Activated T-helper 1 cell treated with anti-CD3 and anti-CD28 coated beads, Interleukin-12 subunit alpha, Interleukin-12 subunit beta, Interleukin-2, Interleukin-4 antibody, amounts not matched to agents 30 ng/mL and 10 ng/mL and 1 ng/mL, durations not matched to agents 14 hours and 24 hours and 36 hours (primary cell): Measurements from ENCODE around the gene TRIM38. TPM values are rescaled to one million over a fixed set of nuclear protein-coding genes. Genes with fewer than 3 reads are reported as not detected.

Experiments
- total RNA-seq: library from RNA; stranded (reverse); gene quantifications from 2 replicates; pipeline ENCODE4 v1.2.3, GENCODE V29; 2022

Gene TRIM38
- total RNA-seq, 1 donor from 2014 or later: 24.5 TPM

Other genes with a start within 250 kb of the TRIM38 start
- not detected in 2 replicates for gene SLC17A4, start 208.1 kb upstream of the TRIM38 start, total RNA-seq
- gene SLC17A1, start 130.8 kb upstream of the TRIM38 start, total RNA-seq: not detected in 2 replicates
- gene SLC17A3, start 88.6 kb upstream of the TRIM38 start, total RNA-seq: 0.21 and 0.66 TPM in 2 replicates
- gene SLC17A2, start 32.1 kb upstream of the TRIM38 start, total RNA-seq: 0.10 TPM in 2 replicates
- gene HFE, start 124.6 kb downstream of the TRIM38 start, total RNA-seq: 0.13 and 0.37 TPM in 2 replicates